ENCODE data around the gene FAF1.

GRCh38 chr1:50994997-50995396 lies 34.9 kb upstream of the FAF1 start:
- TF ChIP-seq CTCF (IDR thresholded peaks at IDR 0.05) (no peak), POLR2A (IDR thresholded peaks at IDR 0.05) (no peak)
